Ovary (tissue), 9 donors: ENCODE results near the gene TRIOBP. TPM values are rescaled to one million over a fixed set of nuclear protein-coding genes. Genes with fewer than 3 reads are reported as not detected.

Experiments
- DNase-seq, 5 donors: peaks; one replicate each; pipeline ENCODE4 v3.0.0-alpha.2; 2019 to 2020
- H3K27ac ChIP-seq, 2 donors: fragments of 200-600 bp; one replicate each; pipeline versions ENCODE4 v1.5.1 to v1.8.0; 2019 to 2022
- H3K27me3 ChIP-seq: fragments of 200-600 bp; one replicate; pipeline ENCODE4 v1.8.0; 2022
- H3K36me3 ChIP-seq: fragments of 200-600 bp; sonication (generic); one replicate; pipeline ENCODE4 v1.5.1; 2019
- H3K4me1 ChIP-seq: one replicate; pipeline ENCODE4 v1.8.1; 2013; ENCODE audit warnings: mild to moderate bottlenecking, moderate library complexity; ENCODE audit not compliant: insufficient read depth
- H3K4me3 ChIP-seq: fragments of 200-600 bp; sonication (generic); one replicate; pipeline ENCODE4 v1.5.1; 2017
- H3K9me3 ChIP-seq, 2 donors: fragments of 200-600 bp in 1 of 2; sonication (generic) in 1 of 2; one replicate each; pipeline versions ENCODE4 v1.5.1 to v1.8.1; 2013 to 2019; ENCODE audit warnings: mild to moderate bottlenecking in 1 of 2, moderate library complexity in 1 of 2
- CTCF ChIP-seq, 3 donors: fragments of 450-650 bp in 2 of 3; fragments of 200-600 bp in 1 of 3; IDR thresholded peaks; one replicate each; pipeline versions ENCODE4 v1.5.1 to v1.8.0; 2016 to 2022; ENCODE audit warnings: antibody characterized with exemption in 3 of 3, mild to moderate bottlenecking in 1 of 3
- EP300 ChIP-seq: sonication (generic); formaldehyde crosslinking; IDR thresholded peaks from one replicate; pipeline ENCODE4 v1.6.1; 2017; ENCODE audit warnings: antibody characterized with exemption
- POLR2A ChIP-seq: fragments of 450-650 bp; IDR thresholded peaks from one replicate; pipeline ENCODE4 v1.6.1; 2017; ENCODE audit warnings: antibody characterized with exemption, mild to moderate bottlenecking, moderate library complexity
- WGBS, 3 donors: extraction: QIAGEN DNeasy Blood & Tissue Kit in 1 of 3; methylation state at CpG; one replicate each; pipeline versions ENCODE4 v1.1.5 to v1.1.7; 2013 to 2017; 5-methylcytosine and 5-hydroxymethylcytosine counted together
- intact Hi-C, 4 donors: fragments of 100-400 bp; cut with DNase I; formaldehyde crosslinking; loops; one replicate each; pipeline versions ENCODE4 v1.11.0 to v1.15.1; 2022 to 2023
- polyA plus RNA-seq, 2 donors: library from polyadenylated mRNA; stranded (reverse); fragments of 200-250 nt in 1 of 2; fragments of 350-450 nt in 1 of 2; fragmentation: Illumina TruSeq in 1 of 2; extraction: RNeasy Lipid Tissue Mini Kit (QIAGEN cat#74804) in 1 of 2; gene quantifications; one replicate each; pipeline ENCODE4 v1.2.3, GENCODE V29; 2013 to 2014
- total RNA-seq, 7 donors: library from RNA; depleted of rRNA in 2 of 7; stranded (reverse); fragments of >200 nt in 2 of 7; fragmentation: NEBNext Ultra II Directional in 3 of 7; extraction: Animal tissue kit (Norgen Biotek cat#: 25700) in 3 of 7; gene quantifications; one replicate each; pipeline versions ENCODE4 v1.1.0 to v1.2.4, GENCODE V29; 2016 to 2023
- donor health status: DM: no; HTN: no; CAD: no; lungs with moderate emphysema.
- donor health status: DM: no; HTN: no; CAD: no.
- donor health status: Bipolar disorder and iron deficiency.
- donor health status: DM: yes; HTN: yes; CAD: no.
- donor health status: DM: no; HTN: no; CAD: no.
- donor health status: DM: yes; HTN: yes; CAD: no.

TRIOBP gene
- total and polyA plus RNA-seq, 9 donors, result 19.5 to 175 (median 86.8) TPM

- H3K27ac ChIP-seq, result no peak overlapping the region
- peaks cover 3% of the 10 kb centered on the region for H3K4me1 ChIP-seq
- no peaks in the 10 kb centered on the region for H3K9me3 ChIP-seq
- no peak overlapping the region for H3K4me3 ChIP-seq
- peak in 2 of 5 donors; percentile 36 to 41 for DNase-seq
- WGBS, 3 donors, result 86 to 89% (median 89%) methylated on average over 23 of the region's 23 CpGs
- no peaks in the 10 kb centered on the region for H3K27me3 ChIP-seq
- no peak for TF ChIP-seq POLR2A
- no peaks in the 10 kb centered on the region for H3K36me3 ChIP-seq
- intact Hi-C loops, result loop anchor here (5.0 to 10.0 kb wide), 6 partner anchors 46 to 151 kb away; partner anchors contain the start of genes C22orf23 (in 1 of the 4) and POLR2F (in 1 of the 4)
These were observed 119.8 kb downstream of the TRIOBP start for GRCh38 chr22:37816543-37817180.

- TF ChIP-seq CTCF (IDR thresholded peaks at IDR 0.05), result peak; percentile 98 to 99 (median 99)
- TF ChIP-seq POLR2A, result peak; percentile 38
- no peak for TF ChIP-seq EP300
- Histone ChIP-seq H3K27ac (peak overlapping the region; percentile 4 to 84), H3K36me3 (no peaks in the 10 kb centered on the region), H3K9me3 (no peaks in the 10 kb centered on the region), H3K27me3 (no peaks in the 10 kb centered on the region), H3K4me3 (peak overlapping the region; percentile 38), H3K4me1 (peaks cover 3% of the 10 kb centered on the region)
- DNase-seq, result peak; percentile 87 to 95 (median 94)
- intact Hi-C loops, result loop anchor here (2.0 to 10.0 kb wide), 7 partner anchors 44 to 149 kb away; partner anchors contain the start of genes C22orf23 (in 1 of the 4) and POLR2F (in 1 of the 4)
- 0 to 1% (median 1%) methylated on average over 29 of the region's 29 CpGs for WGBS, 3 donors
These were observed 121.0 kb downstream of the TRIOBP start for GRCh38 chr22:37817705-37818408.

GRCh38 chr22:37818409-37819104, 121.7 kb downstream of the TRIOBP start:
- peak overlapping the region; percentile 38 for H3K4me3 ChIP-seq
- no peaks in the 10 kb centered on the region for H3K36me3 ChIP-seq
- H3K9me3 ChIP-seq, result no peaks in the 10 kb centered on the region
- peak overlapping the region in 1 of 2 donors; percentile 38 for H3K27ac ChIP-seq
- 1 to 4% (median 2%) methylated on average over 33 to 68 of the region's 68 CpGs for WGBS, 3 donors
- intact Hi-C loops, result loop anchor here (2.0 to 10.0 kb wide), 7 partner anchors 44 to 149 kb away; partner anchors contain the start of genes C22orf23 (in 1 of the 4) and POLR2F (in 1 of the 4)
- H3K4me1 ChIP-seq, result peaks cover 3% of the 10 kb centered on the region
- TF ChIP-seq CTCF (IDR thresholded peaks at IDR 0.05) (peak; percentile 11 to 54 (median 24)), POLR2A (no peak)
- no peaks in the 10 kb centered on the region for H3K27me3 ChIP-seq
- peak; percentile 48 to 77 (median 68) for DNase-seq

GRCh38 chr22:37819105-37819433, 122.2 kb downstream of the TRIOBP start:
- Histone ChIP-seq H3K4me1 (peaks cover 3% of the 10 kb centered on the region), H3K27ac (peak overlapping the region in 1 of 2 donors; percentile 38), H3K9me3 (no peaks in the 10 kb centered on the region), H3K27me3 (no peaks in the 10 kb centered on the region), H3K36me3 (no peaks in the 10 kb centered on the region), H3K4me3 (no peak overlapping the region)
- WGBS, 3 donors, result 22 to 28% (median 25%) methylated on average over 14 of the region's 14 CpGs
- intact Hi-C loops, result loop anchor here (2.0 to 10.0 kb wide), 7 partner anchors 43 to 148 kb away; partner anchors contain the start of genes C22orf23 (in 1 of the 4) and POLR2F (in 1 of the 4)
- no peak for TF ChIP-seq CTCF (IDR thresholded peaks at IDR 0.05)
- no peak for TF ChIP-seq EP300
- TF ChIP-seq POLR2A, result no peak
- DNase-seq, result no peak
